ENCODE results near the gene THBS2. TPM values are rescaled to one million over a fixed set of nuclear protein-coding genes. Genes with fewer than 3 reads are reported as not detected.

The THBS2 gene
- total RNA-seq, 1 donor from 2014 or later = 18.6 TPM

GRCh38 chr6:169233832-169234231, 19.8 kb downstream of the THBS2 start:
- H3K27ac Mint-ChIP-seq = no peak overlapping the region
- TF ChIP-seq CTCF (IDR thresholded peaks at IDR 0.05; ENCODE audit: unreplicated experiment) = no peak
- no peak for DNase-seq (ENCODE audit: low spot score in 2 of 2, unreplicated experiment in 2 of 2)
- H3K4me3 Mint-ChIP-seq = no peak overlapping the region
- peaks cover 10% of the 10 kb centered on the region for H3K4me1 Mint-ChIP-seq
- H3K27me3 Mint-ChIP-seq (ENCODE audit: low read depth) = peaks cover 7% of the 10 kb centered on the region
- H3K9me3 Mint-ChIP-seq = peaks cover 14% of the 10 kb centered on the region
- H3K36me3 Mint-ChIP-seq = peaks cover 12% of the 10 kb centered on the region

DNA sequence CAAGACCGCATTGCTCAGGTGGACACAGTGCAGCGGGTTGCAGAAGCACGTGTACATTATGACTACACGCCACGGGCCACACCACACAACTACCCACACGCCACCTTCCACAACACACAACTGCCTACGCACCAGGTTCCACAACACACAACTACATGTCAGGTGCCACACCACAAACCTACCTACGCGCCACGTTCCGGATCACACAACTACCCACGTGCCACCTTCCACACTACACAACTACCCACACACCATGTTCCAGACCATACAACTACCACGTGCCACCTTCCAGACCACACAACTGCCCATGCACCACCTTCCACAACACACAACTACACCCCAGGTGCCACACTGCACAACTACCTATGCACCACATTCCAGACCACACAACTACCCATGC, 20.5 kb downstream of the THBS2 start:
- Mint-ChIP-seq H3K36me3 (peaks cover 12% of the 10 kb centered on the region), H3K4me3 (no peak overlapping the region), H3K9me3 (peaks cover 14% of the 10 kb centered on the region), H3K27me3 (ENCODE audit: low read depth) (peaks cover under 1% of the 10 kb centered on the region), H3K4me1 (peaks cover 10% of the 10 kb centered on the region), H3K27ac (no peak overlapping the region)
- TF ChIP-seq CTCF (IDR thresholded peaks at IDR 0.05; ENCODE audit: unreplicated experiment) = no peak
- no peak for DNase-seq (ENCODE audit: low spot score in 2 of 2, unreplicated experiment in 2 of 2)

DNA sequence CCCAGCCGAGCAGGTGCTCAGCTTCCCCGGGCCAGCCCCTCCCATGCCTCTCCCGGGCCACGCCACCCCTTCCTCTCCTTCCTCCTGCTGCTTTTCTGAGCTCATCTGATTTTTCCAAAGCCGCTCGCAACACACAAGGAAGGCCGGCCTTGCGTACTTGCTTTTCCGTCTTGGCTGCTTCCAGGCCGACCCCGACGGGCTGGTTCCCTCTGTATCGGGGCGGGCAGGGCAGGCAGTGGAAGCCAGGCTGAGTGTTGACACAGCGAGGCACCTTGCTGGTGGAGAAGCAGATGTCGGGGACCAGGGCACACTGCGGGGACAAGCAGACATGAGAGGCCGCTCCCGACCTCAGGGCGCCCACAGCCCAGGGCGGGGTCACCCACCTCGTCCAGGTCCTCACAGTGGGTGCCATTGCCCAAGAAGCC, 21.1 kb downstream of the THBS2 start:
- Mint-ChIP-seq H3K4me1 (peaks cover 10% of the 10 kb centered on the region), H3K36me3 (peaks cover 12% of the 10 kb centered on the region), H3K27ac (no peak overlapping the region), H3K9me3 (peaks cover 14% of the 10 kb centered on the region), H3K4me3 (no peak overlapping the region), H3K27me3 (ENCODE audit: low read depth) (no peaks in the 10 kb centered on the region)
- TF ChIP-seq CTCF (IDR thresholded peaks at IDR 0.05; ENCODE audit: unreplicated experiment) = no peak
- DNase-seq (ENCODE audit: low spot score in 2 of 2, unreplicated experiment in 2 of 2) = no peak

GRCh38 chr6:169231790-169232506, 21.7 kb downstream of the THBS2 start:
- no peak for DNase-seq (ENCODE audit: low spot score in 2 of 2, unreplicated experiment in 2 of 2)
- H3K4me1 Mint-ChIP-seq = peaks cover 10% of the 10 kb centered on the region
- H3K27me3 Mint-ChIP-seq (ENCODE audit: low read depth) = no peaks in the 10 kb centered on the region
- no peak for TF ChIP-seq CTCF (IDR thresholded peaks at IDR 0.05; ENCODE audit: unreplicated experiment)
- peaks cover 14% of the 10 kb centered on the region for H3K9me3 Mint-ChIP-seq
- no peak overlapping the region for H3K4me3 Mint-ChIP-seq
- peaks cover 12% of the 10 kb centered on the region for H3K36me3 Mint-ChIP-seq
- no peak overlapping the region for H3K27ac Mint-ChIP-seq

DNA sequence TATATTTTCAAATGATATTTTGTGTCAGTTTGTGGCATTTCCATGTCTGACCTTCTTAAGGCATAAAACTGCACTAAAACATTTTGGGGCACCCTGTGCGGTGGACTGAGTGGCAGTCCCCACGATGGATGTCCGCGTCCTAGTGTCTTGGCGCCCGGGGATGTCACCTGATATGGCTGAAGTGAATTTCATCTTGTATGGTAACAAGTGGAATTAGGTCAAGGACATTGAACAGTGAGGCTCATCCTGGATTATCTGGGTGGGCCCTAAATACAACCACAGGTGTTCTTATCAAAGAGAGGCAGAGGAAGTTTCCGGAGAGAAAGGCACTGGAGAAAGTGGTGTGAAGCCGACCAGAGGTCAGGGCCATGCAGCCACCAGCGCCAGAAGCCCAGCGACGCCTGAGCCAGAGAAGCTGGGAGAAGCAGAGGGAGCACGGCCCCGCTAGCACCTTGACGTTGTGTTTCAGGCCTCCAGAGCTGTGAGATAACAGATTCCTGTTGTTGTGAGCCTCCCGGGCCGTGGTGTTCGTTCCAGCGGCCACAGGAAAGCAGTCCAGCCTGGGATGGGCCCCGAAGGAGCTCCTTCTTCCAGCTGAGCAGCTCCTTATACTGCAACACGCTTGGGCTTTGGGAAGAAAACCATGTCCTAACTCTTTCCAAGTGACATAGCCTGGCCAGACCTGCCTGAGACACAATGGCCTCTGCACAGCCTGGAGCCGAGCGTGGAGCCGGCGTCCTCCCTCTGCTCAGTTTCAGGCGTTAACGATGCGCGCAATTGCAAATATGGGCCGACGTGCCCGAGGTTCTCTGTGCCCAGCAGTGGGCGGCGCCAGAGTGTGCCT, 22.5 kb downstream of the THBS2 start:
- peaks cover 10% of the 10 kb centered on the region for H3K4me1 Mint-ChIP-seq
- DNase-seq (ENCODE audit: low spot score in 2 of 2, unreplicated experiment in 2 of 2) = no peak
- peaks cover 14% of the 10 kb centered on the region for H3K9me3 Mint-ChIP-seq
- no peak for TF ChIP-seq CTCF (IDR thresholded peaks at IDR 0.05; ENCODE audit: unreplicated experiment)
- no peak overlapping the region for H3K27ac Mint-ChIP-seq
- no peaks in the 10 kb centered on the region for H3K27me3 Mint-ChIP-seq (ENCODE audit: low read depth)
- peaks cover 12% of the 10 kb centered on the region for H3K36me3 Mint-ChIP-seq
- H3K4me3 Mint-ChIP-seq = no peak overlapping the region

All from mesothelial cell of epicardium (in vitro differentiated cells).